MCF 10A (cell line): ENCODE measurements around the gene MIA2. TPM values are rescaled to one million over a fixed set of nuclear protein-coding genes. Genes with fewer than 3 reads are reported as not detected.
"Not testable (repeated sequence)": the region's sequence is repeated elsewhere in the genome, so short reads cannot be mapped to it uniquely, and the experiment has no call there.

Source experiments
- BruUV-seq: library from RNA; stranded (reverse); fragments of 400-500 nt; replicated peaks from 2 replicates; lab custom pipeline; 2021; lab: Mats Ljungman, UMichigan
- CTCF ChIA-PET: fragments of 300-600 bp; sonication (Branson Sonifier 250); formaldehyde crosslinking; extraction: SDS; loops from one replicate; lab custom pipeline; 2021; ENCODE audit warnings: antibody characterized with exemption, inconsistent platforms; lab: Yijun Ruan, JAX
- POLR2A ChIA-PET: fragments of 300-600, 350-650 bp; sonication (Branson Sonifier 250); formaldehyde crosslinking; extraction: SDS; loops from one replicate; lab custom pipeline; 2020; ENCODE audit warnings: antibody characterized with exemption, inconsistent platforms; lab: Yijun Ruan, JAX
- DNase-seq: peaks from one replicate; pipeline ENCODE4 v3.0.0-alpha.2; 2018; ENCODE audit not compliant: unreplicated experiment
- H3K27ac Mint-ChIP-seq: one replicate; pipeline ENCODE4 v1.8.0; 2022; ENCODE audit warnings: mild to moderate bottlenecking, low read depth, mixed read lengths; ENCODE audit not compliant: unreplicated experiment
- H3K27me3 Mint-ChIP-seq: one replicate; pipeline ENCODE4 v1.8.0; 2022; ENCODE audit warnings: mixed read lengths; ENCODE audit not compliant: insufficient read depth, unreplicated experiment
- H3K36me3 Mint-ChIP-seq: one replicate; pipeline ENCODE4 v1.8.0; 2022; ENCODE audit warnings: mild to moderate bottlenecking, moderate library complexity, mixed read lengths; ENCODE audit not compliant: insufficient read depth, unreplicated experiment
- H3K4me1 Mint-ChIP-seq: one replicate; pipeline ENCODE4 v1.8.0; 2022; ENCODE audit warnings: mixed read lengths; ENCODE audit not compliant: insufficient read depth, unreplicated experiment
- H3K4me3 Mint-ChIP-seq: one replicate; pipeline ENCODE4 v1.8.0; 2022; ENCODE audit warnings: mild to moderate bottlenecking, moderate library complexity, mixed read lengths; ENCODE audit not compliant: unreplicated experiment
- H3K9me3 Mint-ChIP-seq: one replicate; pipeline ENCODE4 v1.8.0; 2022; ENCODE audit warnings: mixed read lengths; ENCODE audit not compliant: unreplicated experiment
- CTCF ChIP-seq: fragments of 200-600 bp; IDR thresholded peaks from one replicate; pipeline ENCODE4 v1.8.0; 2022; ENCODE audit warnings: antibody characterized with exemption, mild to moderate bottlenecking; ENCODE audit not compliant: unreplicated experiment
- intact Hi-C: fragments of 100-400 bp; cut with micrococcal nuclease; formaldehyde crosslinking; loops from 2 replicates; pipeline ENCODE4 v1.14.1; 2022
- total RNA-seq: library from RNA; stranded (reverse); gene quantifications from 2 replicates; pipeline ENCODE4 v1.2.3, GENCODE V29; 2022

Gene MIA2
- total RNA-seq, 1 experiment from 2014 or later, result 63.2 TPM

GRCh38 chr14:39293629-39294028, 59.9 kb downstream of the MIA2 start:
- H3K27me3 Mint-ChIP-seq, result no peaks in the 10 kb centered on the region
- intact Hi-C loops, result no loop called here
- ChIA-PET POLR2A (interaction anchor here (0.7 to 1.7 kb wide), 7 partner anchors 8 to 175 kb away, joined by 3 to 7 read pairs (median 3); no protein-coding TSS in a partner anchor), CTCF (no interaction called here)
- no TSS peak for BruUV-seq
- TF ChIP-seq CTCF, result no peak
- H3K4me1 Mint-ChIP-seq, result no peaks in the 10 kb centered on the region
- DNase-seq, result no peak
- no peak overlapping the region for H3K27ac Mint-ChIP-seq
- H3K4me3 Mint-ChIP-seq, result no peak overlapping the region
- no peaks in the 10 kb centered on the region for H3K9me3 Mint-ChIP-seq
- H3K36me3 Mint-ChIP-seq, result peaks cover 73% of the 10 kb centered on the region

- intact Hi-C loops, H3K27me3 Mint-ChIP-seq, H3K9me3 Mint-ChIP-seq, DNase-seq, H3K4me1 Mint-ChIP-seq, H3K4me3 Mint-ChIP-seq, BruUV-seq, H3K27ac Mint-ChIP-seq: not testable (repeated sequence)
- H3K36me3 Mint-ChIP-seq, result peaks cover 81% of the 10 kb centered on the region
- CTCF ChIA-PET, result interaction anchor here (0.7 kb wide), 1 partner anchor 9 kb away, joined by 4 read pairs; no protein-coding TSS in a partner anchor
- POLR2A ChIA-PET, result interaction anchor here (2.2 kb wide), 1 partner anchor 32 kb away, joined by 8 read pairs; no protein-coding TSS in a partner anchor
These were observed 66.7 kb downstream of the MIA2 start for GRCh38 chr14:39300389-39300788.

GRCh38 chr14:39302124-39302810, 68.6 kb downstream of the MIA2 start:
- ChIA-PET POLR2A (interaction anchor here (0.6 to 2.2 kb wide), 5 partner anchors 9 to 132 kb away, joined by 3 to 8 read pairs (median 4); partner anchors contain the start of genes PNN and TRAPPC6B), CTCF (interaction anchor here (0.6 to 1.0 kb wide), 2 partner anchors 45 to 124 kb away, joined by 3 to 4 read pairs; no protein-coding TSS in a partner anchor)
- intact Hi-C loops, result no loop called here
- no peaks in the 10 kb centered on the region for H3K27me3 Mint-ChIP-seq
- BruUV-seq, result no TSS peak
- peaks cover 68% of the 10 kb centered on the region for H3K36me3 Mint-ChIP-seq
- no peak for TF ChIP-seq CTCF
- H3K27ac Mint-ChIP-seq, result no peak overlapping the region
- no peak for DNase-seq
- no peaks in the 10 kb centered on the region for H3K9me3 Mint-ChIP-seq
- H3K4me3 Mint-ChIP-seq, result no peak overlapping the region
- H3K4me1 Mint-ChIP-seq, result peaks cover 6% of the 10 kb centered on the region

- ChIA-PET POLR2A (no interaction called here), CTCF (no interaction called here)
- no TSS peak for BruUV-seq
- H3K27me3 Mint-ChIP-seq, result no peaks in the 10 kb centered on the region
- H3K36me3 Mint-ChIP-seq, result peaks cover 65% of the 10 kb centered on the region
- DNase-seq, result no peak
- peaks cover 6% of the 10 kb centered on the region for H3K4me1 Mint-ChIP-seq
- no peak overlapping the region for H3K27ac Mint-ChIP-seq
- intact Hi-C loops, result no loop called here
- no peaks in the 10 kb centered on the region for H3K9me3 Mint-ChIP-seq
- TF ChIP-seq CTCF, result no peak
- no peak overlapping the region for H3K4me3 Mint-ChIP-seq
These were observed 69.4 kb downstream of the MIA2 start for GRCh38 chr14:39303115-39303514.
